ENCODE data around the gene HADHA.

Gene HADHA

GRCh38 chr2:26144953-26145680 is 99.3 kb downstream of the HADHA start:
- DNase-seq (ENCODE audit: low read depth in 2 of 3, low spot score in 2 of 3) = peak; percentile 16 to 52 (median 36)

GRCh38 chr2:26144031-26144430 is 100.4 kb downstream of the HADHA start:
- no peak for DNase-seq (ENCODE audit: low read depth in 2 of 3, low spot score in 2 of 3)

GRCh38 chr2:26141145-26141769 is 103.2 kb downstream of the HADHA start:
- no peak for DNase-seq (ENCODE audit: low read depth in 2 of 3, low spot score in 2 of 3)
